ENCODE measurements around the gene MRPS26. TPM values are rescaled to one million over a fixed set of nuclear protein-coding genes. Genes with fewer than 3 reads are reported as not detected.

MRPS26 gene
- total RNA-seq (2022; extraction: Qiagen RNA extraction; ENCODE audit: low read depth) = 118 to 154 TPM (median 150 TPM) in 5 replicates

DNA sequence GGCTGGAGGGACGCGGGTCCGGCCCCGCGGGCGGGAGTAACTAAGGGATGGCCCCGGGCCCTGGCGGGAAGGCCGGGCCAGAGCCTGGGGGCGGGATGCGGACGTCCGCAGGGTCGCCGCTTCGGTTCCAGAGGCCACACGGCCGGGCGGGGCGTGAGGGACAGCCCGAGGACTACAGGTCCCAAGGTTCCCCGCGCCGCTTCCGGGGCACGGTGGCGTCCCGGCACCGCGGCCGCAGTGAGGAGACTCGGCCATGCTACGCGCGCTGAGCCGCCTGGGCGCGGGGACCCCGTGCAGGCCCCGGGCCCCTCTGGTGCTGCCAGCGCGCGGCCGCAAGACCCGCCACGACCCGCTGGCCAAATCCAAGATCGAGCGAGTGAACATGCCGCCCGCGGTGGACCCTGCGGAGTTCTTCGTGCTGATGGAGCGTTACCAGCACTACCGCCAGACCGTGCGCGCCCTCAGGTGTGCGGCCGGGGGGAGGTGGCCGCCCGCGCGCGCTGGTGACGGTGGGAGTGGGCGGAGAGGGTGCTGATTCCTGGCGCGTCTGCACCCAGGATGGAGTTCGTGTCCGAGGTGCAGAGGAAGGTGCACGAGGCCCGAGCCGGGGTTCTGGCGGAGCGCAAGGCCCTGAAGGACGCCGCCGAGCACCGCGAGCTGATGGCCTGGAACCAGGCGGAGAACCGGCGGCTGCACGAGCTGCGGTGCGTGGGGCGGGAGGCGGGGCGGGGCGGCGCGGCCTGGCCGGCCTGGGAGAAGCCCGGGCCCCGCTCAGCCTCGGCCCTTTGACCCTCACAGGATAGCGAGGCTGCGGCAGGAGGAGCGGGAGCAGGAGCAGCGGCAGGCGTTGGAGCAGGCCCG, at the start of gene MRPS26:
Gene MRPS26, plus strand, starts transcription at position 237 of the 861 bp plus-strand sequence. Its CDS starts 17 bp downstream, at position 254.

GRCh38 chr20:3043322-3043721, 2.5 kb upstream of the MRPS26 start, which contains the start of gene GNRH2:
Gene GNRH2, plus strand, starts transcription at chr20:3043622. Its CDS starts 793 bp downstream, at chr20:3044415.

DNA sequence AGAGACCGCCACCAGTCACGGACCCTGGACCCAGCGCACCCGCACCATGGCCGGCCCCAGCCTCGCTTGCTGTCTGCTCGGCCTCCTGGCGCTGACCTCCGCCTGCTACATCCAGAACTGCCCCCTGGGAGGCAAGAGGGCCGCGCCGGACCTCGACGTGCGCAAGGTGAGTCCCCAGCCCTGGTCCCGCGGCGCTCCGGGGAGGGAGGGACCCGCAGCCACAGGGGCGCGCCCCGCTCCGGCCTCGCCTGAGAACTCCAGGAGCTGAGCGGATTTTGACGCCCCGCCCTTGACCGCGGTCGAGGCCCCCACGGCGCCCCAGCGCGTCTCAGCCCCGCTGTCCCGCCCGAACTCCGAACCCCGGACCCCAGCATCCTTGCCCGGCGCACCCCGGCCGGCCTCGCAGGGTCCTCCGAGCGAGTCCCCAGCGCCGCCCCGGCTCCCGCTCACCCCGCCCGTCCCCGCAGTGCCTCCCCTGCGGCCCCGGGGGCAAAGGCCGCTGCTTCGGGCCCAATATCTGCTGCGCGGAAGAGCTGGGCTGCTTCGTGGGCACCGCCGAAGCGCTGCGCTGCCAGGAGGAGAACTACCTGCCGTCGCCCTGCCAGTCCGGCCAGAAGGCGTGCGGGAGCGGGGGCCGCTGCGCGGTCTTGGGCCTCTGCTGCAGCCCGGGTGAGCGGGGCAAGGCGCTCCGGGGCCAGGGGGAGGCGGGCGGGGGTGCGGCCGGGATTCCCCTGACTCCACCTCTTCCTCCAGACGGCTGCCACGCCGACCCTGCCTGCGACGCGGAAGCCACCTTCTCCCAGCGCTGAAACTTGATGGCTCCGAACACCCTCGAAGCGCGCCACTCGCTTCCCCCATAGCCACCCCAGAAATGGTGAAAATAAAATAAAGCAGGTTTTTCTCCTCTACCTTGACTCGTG, 26.0 kb downstream of the MRPS26 start, which contains the start of gene OXT:
Gene OXT, plus strand, starts transcription at position 11 of the 920 bp plus-strand sequence. Its CDS starts 36 bp downstream, at position 47.

DNA sequence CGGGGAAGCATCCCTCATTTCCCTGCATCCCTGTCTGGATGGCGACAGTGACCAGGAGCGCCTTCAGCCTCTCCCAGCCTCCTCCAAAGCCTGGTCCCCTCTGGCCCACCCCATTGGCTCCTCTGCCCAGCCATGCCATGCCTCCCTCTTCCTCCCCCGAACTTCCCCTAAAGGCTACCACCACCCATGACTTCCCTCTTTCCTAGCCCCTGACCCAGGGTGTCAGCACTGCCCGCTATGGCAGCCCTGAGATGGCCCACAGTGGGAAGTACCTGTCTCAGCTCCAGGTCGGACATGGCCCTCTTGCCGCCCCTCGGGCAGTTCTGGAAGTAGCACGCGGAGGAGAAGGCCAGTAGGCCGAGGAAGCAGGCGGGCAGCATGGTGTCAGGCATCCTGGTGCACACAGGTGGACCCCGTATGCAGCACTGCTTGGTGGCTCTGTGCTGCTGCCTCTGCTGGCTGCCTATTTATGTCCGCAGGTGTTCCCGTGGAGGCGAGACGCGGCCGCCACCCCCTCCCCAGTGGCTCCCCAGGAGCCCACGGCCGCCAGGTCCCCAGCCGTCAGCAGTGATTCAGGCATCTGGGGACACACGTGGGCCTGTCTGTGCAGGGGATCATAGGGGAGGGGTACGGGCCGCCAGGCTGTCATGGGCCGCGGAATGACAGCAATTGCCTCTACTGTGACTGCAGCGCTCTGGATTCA, 38.6 kb downstream of the MRPS26 start, which contains the start of gene AVP:
Gene AVP, minus strand, starts transcription at position 442 of the 703 bp plus-strand sequence. Its CDS starts 50 bp downstream, at position 392.

Other genes with a start within 250 kb of the MRPS26 start
- not detected in 5 replicates for gene CPXM1, start 245.4 kb upstream of the MRPS26 start, total RNA-seq (2022; extraction: Qiagen RNA extraction; ENCODE audit: low read depth)
- 0.46 to 0.96 TPM (median 0.50 TPM) in 3 of 5 replicates, not detected in the others for gene C20orf141, start 231.1 kb upstream of the MRPS26 start, total RNA-seq (2022; extraction: Qiagen RNA extraction; ENCODE audit: low read depth)
- gene TMEM239, start 229.7 kb upstream of the MRPS26 start, total RNA-seq (2022; extraction: Qiagen RNA extraction; ENCODE audit: low read depth) = 0.06 TPM in 1 of 5 replicates, not detected in the others
- 19.5 to 28.3 TPM (median 26.1 TPM) in 5 replicates for gene PCED1A, start 205.4 kb upstream of the MRPS26 start, total RNA-seq (2022; extraction: Qiagen RNA extraction; ENCODE audit: low read depth)
- gene VPS16, start 205.3 kb upstream of the MRPS26 start, total RNA-seq (2022; extraction: Qiagen RNA extraction; ENCODE audit: low read depth) = 24.4 to 34.4 TPM (median 31.4 TPM) in 5 replicates
- 33.2 to 38.4 TPM (median 37.4 TPM) in 5 replicates for gene PTPRA, start 172.6 kb upstream of the MRPS26 start, total RNA-seq (2022; extraction: Qiagen RNA extraction; ENCODE audit: low read depth)
- gene GNRH2, start 2.4 kb upstream of the MRPS26 start, total RNA-seq (2022; extraction: Qiagen RNA extraction; ENCODE audit: low read depth) = 0.29 to 0.59 TPM (median 0.32 TPM) in 4 of 5 replicates, not detected in the other
- not detected in 5 replicates for gene OXT, start 25.6 kb downstream of the MRPS26 start, total RNA-seq (2022; extraction: Qiagen RNA extraction; ENCODE audit: low read depth)
- gene AVP, start 38.7 kb downstream of the MRPS26 start, total RNA-seq (2022; extraction: Qiagen RNA extraction; ENCODE audit: low read depth) = not detected in 5 replicates
- 47.4 to 51.1 TPM (median 50.0 TPM) in 5 replicates for gene FASTKD5, start 113.8 kb downstream of the MRPS26 start, total RNA-seq (2022; extraction: Qiagen RNA extraction; ENCODE audit: low read depth)
- 3.9 to 5.3 TPM (median 4.8 TPM) in 5 replicates for gene UBOX5, start 113.8 kb downstream of the MRPS26 start, total RNA-seq (2022; extraction: Qiagen RNA extraction; ENCODE audit: low read depth)
- gene LZTS3, start 127.5 kb downstream of the MRPS26 start, total RNA-seq (2022; extraction: Qiagen RNA extraction; ENCODE audit: low read depth) = 3.6 to 4.1 TPM (median 4.1 TPM) in 5 replicates
- gene DDRGK1, start 158.6 kb downstream of the MRPS26 start, total RNA-seq (2022; extraction: Qiagen RNA extraction; ENCODE audit: low read depth) = 77.7 to 101 TPM (median 92.0 TPM) in 5 replicates
- 126 to 142 TPM (median 136 TPM) in 5 replicates for gene ITPA, start 163.4 kb downstream of the MRPS26 start, total RNA-seq (2022; extraction: Qiagen RNA extraction; ENCODE audit: low read depth)
- gene SLC4A11, start 193.1 kb downstream of the MRPS26 start, total RNA-seq (2022; extraction: Qiagen RNA extraction; ENCODE audit: low read depth) = 7.9 to 10.2 TPM (median 9.2 TPM) in 5 replicates